ENCODE results near the gene SCYL3. TPM values are rescaled to one million over a fixed set of nuclear protein-coding genes. Genes with fewer than 3 reads are reported as not detected.

Gene SCYL3
- total RNA-seq, 2 donors from 2014 or later = 7.0 to 7.3 TPM

DNA sequence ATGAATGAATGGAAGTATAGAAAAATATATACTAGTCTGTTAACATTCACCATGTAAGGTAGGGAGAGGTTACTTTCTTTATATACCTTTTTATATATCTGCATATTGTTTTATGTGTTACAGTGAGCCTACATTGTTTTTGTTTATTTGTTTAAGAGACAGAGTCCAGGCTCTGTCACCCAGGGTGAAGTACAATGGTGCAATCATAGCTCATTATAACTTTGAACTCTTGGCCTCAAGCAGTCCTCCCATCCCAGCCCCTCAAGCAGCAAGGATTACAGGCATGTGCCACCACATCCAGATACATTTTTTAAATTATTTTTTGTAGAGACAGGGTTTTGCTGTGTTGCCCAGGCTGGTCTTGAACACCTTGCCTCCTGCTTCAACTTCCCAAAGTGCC is 7.4 kb upstream of the SCYL3 start:
- no peak for DNase-seq
- ATAC-seq = no peak
- no peak overlapping the region for H3K27ac ChIP-seq
- TF ChIP-seq, protein P1, sequence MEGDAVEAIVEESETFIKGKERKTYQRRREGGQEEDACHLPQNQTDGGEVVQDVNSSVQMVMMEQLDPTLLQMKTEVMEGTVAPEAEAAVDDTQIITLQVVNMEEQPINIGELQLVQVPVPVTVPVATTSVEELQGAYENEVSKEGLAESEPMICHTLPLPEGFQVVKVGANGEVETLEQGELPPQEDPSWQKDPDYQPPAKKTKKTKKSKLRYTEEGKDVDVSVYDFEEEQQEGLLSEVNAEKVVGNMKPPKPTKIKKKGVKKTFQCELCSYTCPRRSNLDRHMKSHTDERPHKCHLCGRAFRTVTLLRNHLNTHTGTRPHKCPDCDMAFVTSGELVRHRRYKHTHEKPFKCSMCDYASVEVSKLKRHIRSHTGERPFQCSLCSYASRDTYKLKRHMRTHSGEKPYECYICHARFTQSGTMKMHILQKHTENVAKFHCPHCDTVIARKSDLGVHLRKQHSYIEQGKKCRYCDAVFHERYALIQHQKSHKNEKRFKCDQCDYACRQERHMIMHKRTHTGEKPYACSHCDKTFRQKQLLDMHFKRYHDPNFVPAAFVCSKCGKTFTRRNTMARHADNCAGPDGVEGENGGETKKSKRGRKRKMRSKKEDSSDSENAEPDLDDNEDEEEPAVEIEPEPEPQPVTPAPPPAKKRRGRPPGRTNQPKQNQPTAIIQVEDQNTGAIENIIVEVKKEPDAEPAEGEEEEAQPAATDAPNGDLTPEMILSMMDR (IDR thresholded peaks at IDR 0.05) = no peak
- TF ChIP-seq POLR2A (IDR thresholded peaks at IDR 0.05) = no peak
- H3K27me3 ChIP-seq = no peaks in the 10 kb centered on the region
- intact Hi-C loops (cut with DNase I) = no loop called here
- H3K36me3 ChIP-seq (replicated peaks in 1 of 2; ENCODE audit: insufficient read depth in 1 of 2, low read depth in 2 of 2) = no peaks in the 10 kb centered on the region
- no peaks in the 10 kb centered on the region for H3K9me3 ChIP-seq
- no peak overlapping the region for H3K4me3 ChIP-seq
- no peaks in the 10 kb centered on the region for H3K4me1 ChIP-seq

GRCh38 chr1:169900571-169900970 is 6.9 kb upstream of the SCYL3 start:
- intact Hi-C loops (cut with DNase I) = no loop called here
- H3K4me3 ChIP-seq = no peak overlapping the region
- H3K36me3 ChIP-seq (replicated peaks in 1 of 2; ENCODE audit: insufficient read depth in 1 of 2, low read depth in 2 of 2) = no peaks in the 10 kb centered on the region
- no peaks in the 10 kb centered on the region for H3K9me3 ChIP-seq
- ATAC-seq (no peak), DNase-seq (no peak)
- H3K4me1 ChIP-seq = no peaks in the 10 kb centered on the region
- TF ChIP-seq POLR2A (IDR thresholded peaks at IDR 0.05) = no peak
- TF ChIP-seq, protein P1 (IDR thresholded peaks at IDR 0.05) = no peak
- H3K27ac ChIP-seq = no peak overlapping the region
- no peaks in the 10 kb centered on the region for H3K27me3 ChIP-seq

GRCh38 chr1:169899519-169900217 is 6.0 kb upstream of the SCYL3 start:
- TF ChIP-seq, protein P1 (IDR thresholded peaks at IDR 0.05) = no peak
- TF ChIP-seq POLR2A (IDR thresholded peaks at IDR 0.05) = no peak
- no peak overlapping the region for H3K27ac ChIP-seq
- H3K36me3 ChIP-seq (replicated peaks in 1 of 2; ENCODE audit: insufficient read depth in 1 of 2, low read depth in 2 of 2) = no peaks in the 10 kb centered on the region
- intact Hi-C loops (cut with DNase I) = no loop called here
- H3K27me3 ChIP-seq = no peaks in the 10 kb centered on the region
- H3K4me3 ChIP-seq = no peak overlapping the region
- H3K4me1 ChIP-seq = peaks cover 3% of the 10 kb centered on the region
- DNase-seq (no peak), ATAC-seq (no peak)
- WGBS, 2 donors = 45 to 54% methylated on average over 4 of the region's 4 CpGs
- H3K9me3 ChIP-seq = no peaks in the 10 kb centered on the region

GRCh38 chr1:169896013-169896412 is 2.3 kb upstream of the SCYL3 start:
- DNase-seq (no peak), ATAC-seq (no peak)
- no peaks in the 10 kb centered on the region for H3K36me3 ChIP-seq (replicated peaks in 1 of 2; ENCODE audit: insufficient read depth in 1 of 2, low read depth in 2 of 2)
- H3K27me3 ChIP-seq = no peaks in the 10 kb centered on the region
- intact Hi-C loops (cut with DNase I) = no loop called here
- H3K9me3 ChIP-seq = no peaks in the 10 kb centered on the region
- no peak overlapping the region for H3K4me3 ChIP-seq
- H3K4me1 ChIP-seq = peaks cover 25% of the 10 kb centered on the region
- no peak overlapping the region for H3K27ac ChIP-seq
- WGBS, 2 donors = 71 to 76% methylated on average over 4 of the region's 4 CpGs
- no peak for TF ChIP-seq POLR2A (IDR thresholded peaks at IDR 0.05)
- TF ChIP-seq, protein P1 (IDR thresholded peaks at IDR 0.05) = no peak
